GM12878 (cell line): ENCODE data around the gene TMEM250. TPM values are rescaled to one million over a fixed set of nuclear protein-coding genes. Genes with fewer than 3 reads are reported as not detected.

Experiments used
- ATAC-seq: fragments of 200-7000 bp; cut with Tn5 transposase; 3 replicates; pipeline ENCODE4 v1.9.1; 2020; ENCODE audit warnings: mild to moderate bottlenecking, moderate library complexity
- BruUV-seq: library from RNA; stranded (reverse); fragments of 400-500 nt; replicated peaks from 2 replicates; lab custom pipeline; 2021; lab: Mats Ljungman, UMichigan
- CTCF ChIA-PET: fragments of 300-600 bp; sonication (Branson Sonifier 250); formaldehyde crosslinking; extraction: SDS; loops from one replicate; lab custom pipeline; 2021; ENCODE audit warnings: inconsistent platforms; lab: Yijun Ruan, JAX
- POLR2A ChIA-PET: fragments of 350-600 bp; formaldehyde crosslinking; extraction: SDS; loops from one replicate; lab custom pipeline; 2021; ENCODE audit warnings: inconsistent platforms; lab: Charles Lee
- RAD21 ChIA-PET: fragments of 300-600 bp; sonication (Branson Sonifier 250); formaldehyde crosslinking; loops from one replicate; lab custom pipeline; 2023; ENCODE audit warnings: antibody characterized with exemption; ENCODE audit not compliant: unreplicated experiment; lab: Charles Lee
- SMC1A ChIA-PET: fragments of 300-600 bp; sonication (Branson Sonifier 250); formaldehyde crosslinking; loops from one replicate; lab custom pipeline; 2023; ENCODE audit not compliant: unreplicated experiment, uncharacterized antibody; lab: Charles Lee
- DNase-seq: peaks from one replicate; pipeline ENCODE4 v3.0.0-alpha.2; 2011; ENCODE audit warnings: low read depth, low spot score
- FAIRE-seq: peaks from 3 replicates; lab custom pipeline; 2011; peaks lifted over from hg19 to GRCh38; lab: Jason Lieb, UNC
- H2AFZ ChIP-seq: 2 replicates; pipeline ENCODE4 v1.6.0; 2011; ENCODE audit warnings: low read depth, low read length, control low read depth; ENCODE audit not compliant: control insufficient read depth
- H3K27ac ChIP-seq: 2 replicates; pipeline ENCODE4 v1.5.1; 2011; ENCODE audit warnings: control low read depth; ENCODE audit not compliant: control insufficient read depth, insufficient read depth
- H3K27me3 ChIP-seq, 2 experiments: replicated peaks in 1 of 2; 2 replicates each; pipeline versions ENCODE4 v1.6.0 to v1.6.1; 2011; ENCODE audit warnings: low read length in 1 of 2; ENCODE audit not compliant: control insufficient read depth in 2 of 2, insufficient read depth in 2 of 2
- H3K36me3 ChIP-seq, 2 experiments: 2 replicates each; pipeline ENCODE4 v1.5.1; 2011; ENCODE audit warnings: low read length in 1 of 2; ENCODE audit not compliant: control insufficient read depth in 2 of 2, insufficient read depth in 2 of 2
- H3K4me1 ChIP-seq: 2 replicates; pipeline ENCODE4 v1.6.1; 2011; ENCODE audit warnings: mild to moderate bottlenecking, low read length, moderate library complexity, mixed read lengths; ENCODE audit not compliant: control insufficient read depth, insufficient read depth
- H3K4me2 ChIP-seq: 2 replicates; pipeline ENCODE4 v1.6.0; 2011; ENCODE audit warnings: control low read depth; ENCODE audit not compliant: control insufficient read depth, insufficient read depth
- H3K4me3 ChIP-seq: fragments of 200-600 bp; sonication (generic); 2 replicates; pipeline ENCODE4 v1.5.1; 2016
- H3K79me2 ChIP-seq: 2 replicates; pipeline ENCODE4 v1.6.0; 2011; ENCODE audit warnings: low read length; ENCODE audit not compliant: control insufficient read depth, insufficient read depth
- H3K9ac ChIP-seq: 2 replicates; pipeline ENCODE4 v1.8.0; 2011; ENCODE audit warnings: low read length, control low read depth, mixed read lengths; ENCODE audit not compliant: control insufficient read depth, insufficient read depth
- H3K9me3 ChIP-seq: replicated peaks from 3 replicates; pipeline ENCODE4 v1.5.1; 2011; ENCODE audit warnings: mild to moderate bottlenecking, low read length; ENCODE audit not compliant: control insufficient read depth, insufficient read depth
- H4K20me1 ChIP-seq: 2 replicates; pipeline ENCODE4 v1.6.0; 2011; ENCODE audit not compliant: control insufficient read depth, insufficient read depth
- ASH2L ChIP-seq: fragments of 300-600, 200-600 bp; sonication (generic); IDR thresholded peaks from 2 replicates; pipeline ENCODE4 v1.6.1; 2017; ENCODE audit warnings: low read depth, mild to moderate bottlenecking, borderline replicate concordance
- CBX3 ChIP-seq: fragments of 200-600 bp; sonication (generic); IDR thresholded peaks from 2 replicates; pipeline ENCODE4 v1.6.1; 2016; ENCODE audit warnings: low read depth, borderline replicate concordance
- CBX5 ChIP-seq: sonication (generic); IDR thresholded peaks from 2 replicates; pipeline ENCODE4 v1.6.1; 2016; ENCODE audit warnings: low read depth, moderate library complexity, mild to moderate bottlenecking, inconsistent platforms
- CEBPZ ChIP-seq: fragments of 150-350 bp; IDR thresholded peaks from 2 replicates; pipeline ENCODE4 v1.6.1; 2016; ENCODE audit warnings: low read depth, low read length
- DPF2 ChIP-seq: fragments of 450-650 bp; IDR thresholded peaks from 2 replicates; pipeline ENCODE4 v1.6.1; 2017; ENCODE audit warnings: mild to moderate bottlenecking
- FOXM1 ChIP-seq: IDR thresholded peaks from 2 replicates; pipeline ENCODE4 v1.6.1; 2012; ENCODE audit warnings: low read depth, mild to moderate bottlenecking, inconsistent platforms, low read length, moderate library complexity
- GATAD2B ChIP-seq: fragments of 450-650 bp; conservative IDR thresholded peaks from 2 replicates; pipeline ENCODE4 v1.6.1; 2017; ENCODE audit warnings: low read depth, mild to moderate bottlenecking, moderate library complexity
- MEF2B ChIP-seq: fragments of 450-650 bp; IDR thresholded peaks from 2 replicates; pipeline ENCODE4 v1.6.1; 2018; ENCODE audit warnings: mild to moderate bottlenecking, moderate library complexity; ENCODE audit not compliant: partially characterized antibody, poor library complexity, severe bottlenecking
- MYC ChIP-seq: IDR thresholded peaks from 2 replicates; pipeline ENCODE4 v1.6.1; 2011; ENCODE audit warnings: mild to moderate bottlenecking, low read length, moderate library complexity, inconsistent platforms; ENCODE audit not compliant: insufficient read depth, insufficient replicate concordance, insufficient read length, severe bottlenecking
- RUNX3 ChIP-seq: IDR thresholded peaks from 2 replicates; pipeline ENCODE4 v1.6.1; 2012; ENCODE audit warnings: low read length, inconsistent platforms
- TBL1XR1 ChIP-seq: IDR thresholded peaks from 2 replicates; pipeline ENCODE4 v1.6.1; 2012; ENCODE audit warnings: low read depth, low read length, improper control_type of control experiment
- WGBS: methylation state at CpG from one replicate; pipeline ENCODE4 v1.1.6; 2016; ENCODE audit warnings: low lambda C conversion rate; ENCODE audit not compliant: insufficient replicate concordance, insufficient coverage; ENCODE audit errors: missing lambda C conversion rate; 5-methylcytosine and 5-hydroxymethylcytosine counted together
- in situ Hi-C: fragments of 300-500 bp; cut with MboI; formaldehyde crosslinking; loops from 9 replicates; pipeline ENCODE4 v1.14.3; 2018; ENCODE audit warnings: mixed read lengths
- intact Hi-C: fragments of 100-400 bp; cut with micrococcal nuclease; formaldehyde crosslinking; loops from one replicate; pipeline ENCODE4 v1.14.2; 2022; ENCODE audit not compliant: unreplicated experiment
- polyA plus RNA-seq, 11 experiments: library from polyadenylated mRNA; depleted of rRNA in 4 of 11; unstranded in 6 of 11; stranded (reverse) in 5 of 11; fragments of >200 nt; fragmentation: Nextera tagmentation in 4 of 11; fragmentation: Illumina TruSeq in 1 of 11; extraction: Ambion mirVana in 4 of 11; extraction: Trizol in 1 of 11; gene quantifications; 1 replicate in 1 of 11; 2 replicates in 10 of 11; pipeline versions ENCODE4 v1.2.1 to v1.2.3, GENCODE V29; 2011 to 2016; ENCODE audit warnings: inconsistent platforms in 2 of 11, missing spikeins in 2 of 11, low read depth in 1 of 11
- total RNA-seq, 4 experiments: library from RNA; depleted of rRNA in 3 of 4; stranded (reverse); fragments of >200 nt in 3 of 4; fragmentation: Illumina TruSeq in 1 of 4; extraction: Trizol in 1 of 4; gene quantifications; 2 replicates each; pipeline versions ENCODE4 v1.2.1 to v1.2.3, GENCODE V29; 2013 to 2021
- TF ChIP-seq, protein P1 (sequence below): fragments of 450-650 bp; IDR thresholded peaks from 2 replicates; pipeline ENCODE4 v1.6.1; 2017; ENCODE audit warnings: mild to moderate bottlenecking, low read depth, inconsistent platforms; ENCODE audit not compliant: poor library complexity, severe bottlenecking
- TF ChIP-seq, protein P2 (sequence below): fragments of 450-650 bp; IDR thresholded peaks from 2 replicates; pipeline ENCODE4 v1.6.1; 2016; ENCODE audit warnings: mild to moderate bottlenecking

TMEM250 gene
- total and polyA plus RNA-seq, 10 of the 15 experiments (the other 5 are each of a cell fraction or from before 2014, with no cell fraction given) = 0.39 to 39.9 (median 8.5) TPM

GRCh38 chr9:136116360-136117098 lies 2.1 kb downstream of the TMEM250 start:
- DNase-seq (no peak), FAIRE-seq (no peak), ATAC-seq (no peak)
- no peak overlapping the region for H3K9ac ChIP-seq
- ChIA-PET CTCF (interaction anchor here (1.5 kb wide), 1 partner anchor 27 kb away, joined by 6 read pairs; no protein-coding TSS in a partner anchor), POLR2A (no interaction called here), SMC1A (no interaction called here), RAD21 (interaction anchor here (2.2 kb wide), 1 partner anchor 10 kb away, joined by 10 read pairs; no protein-coding TSS in a partner anchor)
- H3K79me2 ChIP-seq = peaks cover 31% of the 10 kb centered on the region
- intact Hi-C loops = loop anchor here (1.0 kb wide), 1 partner anchor 7 kb away; no protein-coding TSS in a partner anchor
- H4K20me1 ChIP-seq = no peaks in the 10 kb centered on the region
- in situ Hi-C loops = no loop called here
- H3K4me2 ChIP-seq = peak overlapping the region; percentile 64; the same call in 1 of the 2 replicates
- peaks cover 8% of the 10 kb centered on the region for H3K4me1 ChIP-seq
- WGBS = 97% methylated on average over 51 of the region's 69 CpGs
- H3K36me3 ChIP-seq = peaks cover 0 to 3% of the 10 kb centered on the region in 2 experiments; a peak in 2 of 4 replicates
- H2AFZ ChIP-seq = no peak overlapping the region
- no peaks in the 10 kb centered on the region for H3K27me3 ChIP-seq
- no peak overlapping the region; the same call in 1 of the 2 replicates for H3K27ac ChIP-seq
- H3K4me3 ChIP-seq = no peak overlapping the region
- BruUV-seq = no TSS peak
- no peaks in the 10 kb centered on the region for H3K9me3 ChIP-seq
- TF ChIP-seq CBX3 = no peak
- no peak for TF ChIP-seq GATAD2B
- TF ChIP-seq CEBPZ = no peak
- TF ChIP-seq CBX5 = no peak
- TF ChIP-seq MYC = no peak
- TF ChIP-seq ASH2L = no peak
- TF ChIP-seq, protein P1, sequence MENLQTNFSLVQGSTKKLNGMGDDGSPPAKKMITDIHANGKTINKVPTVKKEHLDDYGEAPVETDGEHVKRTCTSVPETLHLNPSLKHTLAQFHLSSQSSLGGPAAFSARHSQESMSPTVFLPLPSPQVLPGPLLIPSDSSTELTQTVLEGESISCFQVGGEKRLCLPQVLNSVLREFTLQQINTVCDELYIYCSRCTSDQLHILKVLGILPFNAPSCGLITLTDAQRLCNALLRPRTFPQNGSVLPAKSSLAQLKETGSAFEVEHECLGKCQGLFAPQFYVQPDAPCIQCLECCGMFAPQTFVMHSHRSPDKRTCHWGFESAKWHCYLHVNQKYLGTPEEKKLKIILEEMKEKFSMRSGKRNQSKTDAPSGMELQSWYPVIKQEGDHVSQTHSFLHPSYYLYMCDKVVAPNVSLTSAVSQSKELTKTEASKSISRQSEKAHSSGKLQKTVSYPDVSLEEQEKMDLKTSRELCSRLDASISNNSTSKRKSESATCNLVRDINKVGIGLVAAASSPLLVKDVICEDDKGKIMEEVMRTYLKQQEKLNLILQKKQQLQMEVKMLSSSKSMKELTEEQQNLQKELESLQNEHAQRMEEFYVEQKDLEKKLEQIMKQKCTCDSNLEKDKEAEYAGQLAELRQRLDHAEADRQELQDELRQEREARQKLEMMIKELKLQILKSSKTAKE = no peak
- TF ChIP-seq, protein P2, sequence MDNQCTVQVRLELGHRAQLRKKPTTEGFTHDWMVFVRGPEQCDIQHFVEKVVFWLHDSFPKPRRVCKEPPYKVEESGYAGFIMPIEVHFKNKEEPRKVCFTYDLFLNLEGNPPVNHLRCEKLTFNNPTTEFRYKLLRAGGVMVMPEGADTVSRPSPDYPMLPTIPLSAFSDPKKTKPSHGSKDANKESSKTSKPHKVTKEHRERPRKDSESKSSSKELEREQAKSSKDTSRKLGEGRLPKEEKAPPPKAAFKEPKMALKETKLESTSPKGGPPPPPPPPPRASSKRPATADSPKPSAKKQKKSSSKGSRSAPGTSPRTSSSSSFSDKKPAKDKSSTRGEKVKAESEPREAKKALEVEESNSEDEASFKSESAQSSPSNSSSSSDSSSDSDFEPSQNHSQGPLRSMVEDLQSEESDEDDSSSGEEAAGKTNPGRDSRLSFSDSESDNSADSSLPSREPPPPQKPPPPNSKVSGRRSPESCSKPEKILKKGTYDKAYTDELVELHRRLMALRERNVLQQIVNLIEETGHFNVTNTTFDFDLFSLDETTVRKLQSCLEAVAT = no peak
- TF ChIP-seq RUNX3 = no peak
- TF ChIP-seq MEF2B = no peak
- no peak for TF ChIP-seq FOXM1
- no peak for TF ChIP-seq DPF2
- no peak for TF ChIP-seq TBL1XR1
